ENCODE measurements around the gene APH1B. TPM values are rescaled to one million over a fixed set of nuclear protein-coding genes. Genes with fewer than 3 reads are reported as not detected.

The APH1B gene
- total and polyA plus RNA-seq, 9 of the 15 experiments (the other 6 are each of a cell fraction or from before 2014, with no cell fraction given) = 5.1 to 9.7 (median 7.0) TPM

GRCh38 chr15:63238171-63238570, 39.2 kb upstream of the APH1B start:
- intact Hi-C loops (cut with micrococcal nuclease) = no loop called here
- ChIA-PET POLR2A (interaction anchor here (1.3 to 1.7 kb wide), 3 partner anchors 10 to 16 kb away, joined by 3 to 6 read pairs (median 4); no protein-coding TSS in a partner anchor), CTCF (ENCODE audit: low intra/inter-chr PET ratio) (no interaction called here)
- H3K9me1 ChIP-seq (ENCODE audit: control insufficient read depth, insufficient read depth, low read length) = no peaks in the 10 kb centered on the region
- H3K4me1 ChIP-seq (replicated peaks in 1 of 2; ENCODE audit: control insufficient read depth in 2 of 2, insufficient read depth in 2 of 2, low read length in 2 of 2) = peaks cover 4 to 18% of the 10 kb centered on the region in 2 experiments
- H3K27me3 ChIP-seq (ENCODE audit: control insufficient read depth in 2 of 2, insufficient read depth in 2 of 2, low read length in 2 of 2) = no peaks in the 10 kb centered on the region
- DNase-seq (ENCODE audit: extremely low read depth in 1 of 4, low spot score in 3 of 4) = no peak
- no TSS peak for BruUV-seq (replicated peaks)
- no peak overlapping the region for H3K9ac ChIP-seq (ENCODE audit: insufficient read depth in 1 of 2, low read depth in 2 of 2, low read length in 2 of 2)
- TF ChIP-seq CBFA2T3 (IDR thresholded peaks at IDR 0.05) (peak; percentile 19; the same call in 1 of the 2 replicates), HEY1 (CRISPR knock-in tag; IDR thresholded peaks at IDR 0.05; ENCODE audit: borderline replicate concordance) (no peak)
- peaks cover 63% of the 10 kb centered on the region for H3K79me2 ChIP-seq (ENCODE audit: control insufficient read depth, insufficient read depth, low read length)
- no peak overlapping the region for H3K4me3 ChIP-seq
- H3K36me3 ChIP-seq (ENCODE audit: control insufficient read depth, insufficient read depth, low read length) = peaks cover 10% of the 10 kb centered on the region; the same call in 1 of the 3 replicates
- no peaks in the 10 kb centered on the region for H4K20me1 ChIP-seq (replicated peaks; ENCODE audit: control insufficient read depth, insufficient read depth, low read length)
- peaks cover 2% of the 10 kb centered on the region; the same call in 1 of the 2 replicates for H3K9me3 ChIP-seq (replicated peaks; ENCODE audit: control insufficient read depth, insufficient read depth, low read depth, low read length)
- FAIRE-seq = no peak
- ATAC-seq = peak; percentile 61; the same call in 2 of the 3 replicates
- in situ Hi-C loops (cut with MboI) = no loop called here
- no peak overlapping the region for H2AFZ ChIP-seq (ENCODE audit: low read depth, low read length)
- peak overlapping the region; percentile 29; the same call in 1 of the 3 replicates for H3K27ac ChIP-seq (ENCODE audit: extremely low read depth, low read depth, low read length)
- no peak overlapping the region for H3K4me2 ChIP-seq (ENCODE audit: insufficient read depth, low read length)

GRCh38 chr15:63238796-63239195, 38.6 kb upstream of the APH1B start:
- peak in 2 of 4 experiments; percentile 23 to 44 for DNase-seq (ENCODE audit: extremely low read depth in 1 of 4, low spot score in 3 of 4)
- intact Hi-C loops (cut with micrococcal nuclease) = no loop called here
- POLR2A ChIA-PET = interaction anchor here (0.9 to 1.5 kb wide), 3 partner anchors 9 to 17 kb away, joined by 3 to 6 read pairs (median 3); no protein-coding TSS in a partner anchor
- H3K27me3 ChIP-seq (ENCODE audit: control insufficient read depth in 2 of 2, insufficient read depth in 2 of 2, low read length in 2 of 2) = no peaks in the 10 kb centered on the region
- H4K20me1 ChIP-seq (replicated peaks; ENCODE audit: control insufficient read depth, insufficient read depth, low read length) = no peaks in the 10 kb centered on the region
- H3K9ac ChIP-seq (ENCODE audit: insufficient read depth in 1 of 2, low read depth in 2 of 2, low read length in 2 of 2) = no peak overlapping the region
- ATAC-seq = peak; percentile 65
- TF ChIP-seq FOS (IDR thresholded peaks at IDR 0.05; ENCODE audit: extremely low read depth, insufficient read length) = no peak
- peak; percentile 34; the same call in 1 of the 2 replicates for TF ChIP-seq TCF3 (CRISPR knock-in tag; IDR thresholded peaks at IDR 0.05)
- TF ChIP-seq ZBTB2 (IDR thresholded peaks at IDR 0.05) = no peak
- peak; percentile 59 for TF ChIP-seq CBFA2T3 (IDR thresholded peaks at IDR 0.05)
- TF ChIP-seq NFE2 (IDR thresholded peaks at IDR 0.05; ENCODE audit: low read depth) = peak; percentile 36; the same call in 1 of the 2 replicates
- TF ChIP-seq POLR2A (conservative IDR thresholded peaks at IDR 0.05) = no peak
- peak in 1 of 2 experiments; percentile 36; a peak in 1 of 4 replicates for TF ChIP-seq SRF (CRISPR knock-in tag; IDR thresholded peaks at IDR 0.05)
- 0 out of 2 replicates have a peak, but pooled peaks have one; percentile 3 for TF ChIP-seq CBFA2T2 (conservative IDR thresholded peaks at IDR 0.05)
- no peak for TF ChIP-seq ZNF830 (CRISPR knock-in tag; IDR thresholded peaks at IDR 0.05)
- peak; percentile 73 for FAIRE-seq
- peaks cover 3 to 20% of the 10 kb centered on the region in 2 experiments; a peak in 4 of 5 replicates for H3K4me1 ChIP-seq (replicated peaks in 1 of 2; ENCODE audit: control insufficient read depth in 2 of 2, insufficient read depth in 2 of 2, low read length in 2 of 2)
- H2AFZ ChIP-seq (ENCODE audit: low read depth, low read length) = no peak overlapping the region
- BruUV-seq (replicated peaks) = no TSS peak
- 43% methylated on average over 1 of the region's 1 CpG for WGBS (ENCODE audit: insufficient coverage, low coverage, missing lambda C conversion rate)
- CTCF ChIA-PET (ENCODE audit: low intra/inter-chr PET ratio) = no interaction called here
- H3K79me2 ChIP-seq (ENCODE audit: control insufficient read depth, insufficient read depth, low read length) = peaks cover 63% of the 10 kb centered on the region
- no peaks in the 10 kb centered on the region for H3K9me1 ChIP-seq (ENCODE audit: control insufficient read depth, insufficient read depth, low read length)
- H3K36me3 ChIP-seq (ENCODE audit: control insufficient read depth, insufficient read depth, low read length) = peaks cover 15% of the 10 kb centered on the region; the same call in 2 of the 3 replicates
- in situ Hi-C loops (cut with MboI) = no loop called here
- H3K4me3 ChIP-seq = no peak overlapping the region
- no peak overlapping the region for H3K4me2 ChIP-seq (ENCODE audit: insufficient read depth, low read length)
- peak overlapping the region; percentile 23; the same call in 1 of the 3 replicates for H3K27ac ChIP-seq (ENCODE audit: extremely low read depth, low read depth, low read length)
- H3K9me3 ChIP-seq (replicated peaks; ENCODE audit: control insufficient read depth, insufficient read depth, low read depth, low read length) = peaks cover 4% of the 10 kb centered on the region
